Heart right ventricle (tissue), 16 donors: Measurements from ENCODE around the gene PCNA. TPM values are rescaled to one million over a fixed set of nuclear protein-coding genes. Genes with fewer than 3 reads are reported as not detected.
"Not testable (repeated sequence)": the region's sequence is repeated elsewhere in the genome, so short reads cannot be mapped to it uniquely, and the experiment has no call there.

Experiments
- ATAC-seq, 8 donors: fragments of 200-7000 bp; cut with Tn5 transposase; one replicate each; pipeline ENCODE4 v1.9.1; 2020; ENCODE audit warnings: mild to moderate bottlenecking in 8 of 8, moderate library complexity in 8 of 8, moderate number of reproducible peaks in 1 of 8
- DNase-seq, 2 donors: peaks; one replicate each; pipeline ENCODE4 v3.0.0-alpha.2; 2020
- H3K27ac ChIP-seq, 10 donors: fragments of 200-600 bp; sonication (generic) in 2 of 10; one replicate each; pipeline versions ENCODE4 v1.5.0 to v1.8.0; 2020 to 2022; ENCODE audit warnings: mild to moderate bottlenecking in 3 of 10
- H3K27me3 ChIP-seq, 7 donors: fragments of 200-600 bp; one replicate each; pipeline ENCODE4 v1.8.0; 2021 to 2022; ENCODE audit warnings: mild to moderate bottlenecking in 2 of 7
- H3K36me3 ChIP-seq, 9 donors: fragments of 200-600 bp; sonication (generic) in 1 of 9; one replicate each; pipeline versions ENCODE4 v1.5.0 to v1.8.0; 2020 to 2022; ENCODE audit warnings: mild to moderate bottlenecking in 2 of 9
- H3K4me1 ChIP-seq, 9 donors: fragments of 200-600 bp; sonication (generic) in 1 of 9; one replicate each; pipeline versions ENCODE4 v1.5.0 to v1.8.0; 2020 to 2022; ENCODE audit warnings: mild to moderate bottlenecking in 4 of 9
- H3K4me3 ChIP-seq, 10 donors: fragments of 200-600 bp; sonication (generic) in 2 of 10; one replicate each; pipeline versions ENCODE4 v1.5.0 to v1.8.0; 2020 to 2022; ENCODE audit warnings: mild to moderate bottlenecking in 7 of 10, moderate library complexity in 2 of 10
- H3K9me3 ChIP-seq, 11 donors: fragments of 200-600 bp in 10 of 11; sonication (generic) in 2 of 11; one replicate each; pipeline versions ENCODE4 v1.5.0 to v1.8.0; 2013 to 2022; ENCODE audit warnings: mild to moderate bottlenecking in 2 of 11, control low read depth in 1 of 11, moderate library complexity in 1 of 11
- CTCF ChIP-seq, 9 donors: fragments of 200-600 bp; sonication (generic) in 2 of 9; IDR thresholded peaks; one replicate each; pipeline versions ENCODE4 v1.5.0 to v1.8.0; 2021 to 2022; ENCODE audit warnings: antibody characterized with exemption in 9 of 9, mild to moderate bottlenecking in 5 of 9, moderate library complexity in 1 of 9
- whole genome bisulfite sequencing, 2 donors: extraction: QIAGEN DNeasy Blood & Tissue Kit; methylation state at CpG; one replicate each; pipeline ENCODE4 v1.1.7; 2013; ENCODE audit warnings: inconsistent platforms in 1 of 2; 5-methylcytosine and 5-hydroxymethylcytosine counted together
- intact Hi-C, 10 donors: fragments of 100-400 bp; cut with DNase I; formaldehyde crosslinking; loops; one replicate each; pipeline versions ENCODE4 v1.11.1 to v1.14.2; 2022
- polyA plus RNA-seq, 2 donors: library from polyadenylated mRNA; stranded (reverse); fragments of 200-250 nt; gene quantifications; one replicate each; pipeline ENCODE4 v1.2.3, GENCODE V29; 2013
- total RNA-seq, 10 donors: library from RNA; stranded (reverse); fragmentation: NEBNext Ultra II Directional in 3 of 10; extraction: Animal tissue kit (Norgen Biotek cat#: 25700) in 3 of 10; gene quantifications; one replicate each; pipeline versions ENCODE4 v1.2.1 to v1.2.4, GENCODE V29; 2021 to 2023
- donor health status: Arrhythmogenic right ventricular cardiomyopathy.
- donor health status: ischemic (EF 13 %, LVEDD 7.1; RV severe dilation, severe dysfunction).
- donor health status: healthy with polysubstance abuse.
- donor health status: DM: no; HTN: yes; CAD: no.
- donor health status: DM: no; HTN: no; CAD: no.
- donor health status: ischemic (EF 25% LVEDD 6.9; RV normal size, moderate dysfunction).
- donor health status: ischemic (EF 25% LVEDD 5.7; RV mildly dilated, moderate dysfunction).
- donor health status: healthy.
- donor health status: DM: yes; HTN: yes; CAD: no.
- donor health status: Ischemic cardiomyopathy.
- donor health status: ischemic (EF 35%, LVEDD 5.7; RV mildly dilated, moderate dysfunction).
- donor health status: nonischemic (EF 11% LVEDD 7.7; RV severe dilation, severe dysfunction).
- donor health status: DM: yes; HTN: yes; CAD: no.
- donor health status: PGD.
- donor health status: ischemic (EF 29% LVEDD 5.4; RV normal size, mild dysfunction).
- donor health status: nonischemic (EF 23%, LVEDD 6.1; RV moderate dilation, normal function).

The PCNA gene
- total and polyA plus RNA-seq, 12 donors: 11.6 to 39.1 (median 21.4) TPM

- TF ChIP-seq CTCF (IDR thresholded peaks at IDR 0.05): no peak
- ATAC-seq: peak in 7 of 8 donors; percentile 72 to 85 (median 76)
- Histone ChIP-seq H3K27ac (peak overlapping the region in 4 of 10 donors; percentile 21 to 91 (median 46)), H3K27me3 (no peaks in the 10 kb centered on the region), H3K36me3 (no peaks in the 10 kb centered on the region), H3K4me3 (no peak overlapping the region), H3K4me1 (peaks cover 0 to 61% (median 0%) of the 10 kb centered on the region in 9 donors), H3K9me3 (no peaks in the 10 kb centered on the region)
- WGBS, 2 donors: 90 to 91% methylated on average over 10 of the region's 10 CpGs
- intact Hi-C loops: loop anchor here in 1 of 10 donors (10.0 kb wide), 1 partner anchor 76 kb away; the partner anchor contains the start of gene SLC23A2
- DNase-seq: peak; percentile 28 to 43
Measured at GRCh38 chr20:5080384-5080877, 39.3 kb downstream of the PCNA start.

DNA sequence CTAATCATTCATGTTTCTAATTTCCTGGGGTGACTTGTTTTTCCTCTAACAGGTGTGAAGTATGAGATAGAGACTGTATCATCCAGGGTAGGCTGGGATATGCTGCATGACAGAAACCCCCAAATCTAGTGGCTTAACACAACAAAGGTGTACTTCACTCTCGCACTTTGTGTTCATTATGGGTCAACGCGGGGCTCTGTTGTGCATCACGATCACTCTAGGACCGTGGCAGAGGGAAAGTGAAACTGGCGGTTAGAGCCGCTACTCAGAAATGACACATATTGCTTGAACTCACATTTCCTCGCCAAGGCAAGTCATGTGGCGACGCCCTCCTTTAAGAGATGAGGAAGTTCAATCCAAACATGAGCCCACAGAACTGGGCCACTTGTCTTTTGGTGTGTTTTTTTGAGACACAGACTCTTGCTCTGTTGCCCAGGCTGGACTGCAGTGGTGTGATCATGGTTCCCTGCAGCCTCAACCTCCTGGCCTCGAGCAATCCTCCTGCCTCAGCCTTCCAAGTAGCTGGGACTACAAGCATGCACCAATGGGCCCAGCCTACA, 41.3 kb downstream of the PCNA start:
- peak; percentile 73 to 91 (median 82) for ATAC-seq
- Histone ChIP-seq H3K4me3 (peak overlapping the region in 6 of 10 donors; percentile 30 to 44 (median 37)), H3K9me3 (no peaks in the 10 kb centered on the region), H3K27ac (peak overlapping the region in 9 of 10 donors; percentile 41 to 91 (median 63)), H3K27me3 (no peaks in the 10 kb centered on the region), H3K36me3 (no peaks in the 10 kb centered on the region), H3K4me1 (peaks cover 0 to 66% (median 5%) of the 10 kb centered on the region in 9 donors)
- intact Hi-C loops: no loop called here
- peak; percentile 22 to 71 for DNase-seq
- 52 to 64% methylated on average over 11 of the region's 11 CpGs for WGBS, 2 donors
- no peak for TF ChIP-seq CTCF (IDR thresholded peaks at IDR 0.05)

- DNase-seq: no peak
- Histone ChIP-seq H3K4me3 (peak overlapping the region in 6 of 10 donors; percentile 30 to 44 (median 37)), H3K27ac (peak overlapping the region in 9 of 10 donors; percentile 41 to 91 (median 63)), H3K9me3 (no peaks in the 10 kb centered on the region), H3K27me3 (no peaks in the 10 kb centered on the region), H3K4me1 (peaks cover 4 to 72% (median 11%) of the 10 kb centered on the region in 9 donors), H3K36me3 (no peaks in the 10 kb centered on the region)
- no peak for TF ChIP-seq CTCF (IDR thresholded peaks at IDR 0.05)
- ATAC-seq: no peak
- intact Hi-C loops: no loop called here
- 61 to 66% methylated on average over 4 of the region's 4 CpGs for WGBS, 2 donors
Measured at GRCh38 chr20:5077761-5078387, 41.9 kb downstream of the PCNA start.

- 93 to 98% methylated on average over 2 of the region's 2 CpGs for WGBS, 2 donors
Measured at GRCh38 chr20:5076913-5077312, 42.8 kb downstream of the PCNA start.

More at GRCh38 chr20:5076913-5077312, 42.8 kb downstream of the PCNA start:
- H3K4me1 ChIP-seq: peaks cover 5 to 70% (median 14%) of the 10 kb centered on the region in 9 donors
- ATAC-seq, DNase-seq, H3K4me3 ChIP-seq, H3K27me3 ChIP-seq, intact Hi-C loops, H3K9me3 ChIP-seq, H3K36me3 ChIP-seq: not testable (repeated sequence)
- H3K27ac ChIP-seq: peak overlapping the region in 1 of 10 donors; percentile 91
